ENCODE results near the gene BBLN. TPM values are rescaled to one million over a fixed set of nuclear protein-coding genes. Genes with fewer than 3 reads are reported as not detected.
A peak's percentile ranks its signal among the peaks of the same experiment; 100 is the strongest.

BBLN gene
- total RNA-seq, 1 experiment from 2014 or later: 33.6 TPM

DNA sequence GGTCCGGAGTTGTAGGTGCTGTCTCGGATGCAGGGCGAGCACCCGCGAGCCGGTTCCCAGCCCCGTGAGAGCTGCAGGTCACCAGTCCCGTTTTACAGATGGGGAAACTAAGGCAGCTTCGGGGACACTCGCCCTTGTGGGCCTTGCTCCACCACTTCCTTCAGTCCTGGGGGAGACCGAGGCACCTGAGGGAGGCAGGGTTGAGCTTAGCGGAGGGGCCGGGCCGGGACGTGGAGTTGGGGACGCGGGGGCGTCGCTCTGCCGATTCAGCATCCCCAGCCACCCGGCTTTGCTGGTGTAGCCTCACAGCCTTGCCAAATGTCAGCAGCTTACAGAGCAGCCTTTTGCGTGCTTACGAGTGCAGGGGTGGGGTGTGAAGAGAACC is 530 bp downstream of the BBLN start:
- H3K27ac ChIP-seq: peak overlapping the region; percentile 24; the same call in 1 of the 2 replicates
- peaks cover 25% of the 10 kb centered on the region for H3K36me3 ChIP-seq
- H3K9me3 ChIP-seq (replicated peaks): no peaks in the 10 kb centered on the region
- DNase-seq: peak; percentile 36 to 47
- H3K4me1 ChIP-seq: no peaks in the 10 kb centered on the region; the same call in 1 of the 2 replicates
- no peaks in the 10 kb centered on the region for H3K27me3 ChIP-seq
- H3K4me3 ChIP-seq: peak overlapping the region; percentile 85

- no peak overlapping the region for H3K4me3 ChIP-seq
- DNase-seq: no peak
- H3K36me3 ChIP-seq: peaks cover 32% of the 10 kb centered on the region
- H3K27ac ChIP-seq: no peak overlapping the region
- no peaks in the 10 kb centered on the region for H3K9me3 ChIP-seq (replicated peaks)
- no peaks in the 10 kb centered on the region for H3K27me3 ChIP-seq
- H3K4me1 ChIP-seq: no peaks in the 10 kb centered on the region; the same call in 1 of the 2 replicates
Observed at GRCh38 chr9:128161215-128161902, 1.3 kb downstream of the BBLN start.

- Histone ChIP-seq H3K9me3 (replicated peaks) (no peaks in the 10 kb centered on the region), H3K27ac (no peak overlapping the region), H3K4me3 (no peak overlapping the region), H3K27me3 (no peaks in the 10 kb centered on the region), H3K4me1 (no peaks in the 10 kb centered on the region; the same call in 1 of the 2 replicates), H3K36me3 (peaks cover 43% of the 10 kb centered on the region)
- DNase-seq: no peak
Observed at GRCh38 chr9:128162215-128163026, 2.4 kb downstream of the BBLN start.

GRCh38 chr9:128163027-128163515 is 3.0 kb downstream of the BBLN start:
- Histone ChIP-seq H3K4me3 (no peak overlapping the region), H3K27me3 (no peaks in the 10 kb centered on the region), H3K4me1 (no peaks in the 10 kb centered on the region; the same call in 1 of the 2 replicates), H3K36me3 (peaks cover 50% of the 10 kb centered on the region), H3K9me3 (replicated peaks) (no peaks in the 10 kb centered on the region), H3K27ac (no peak overlapping the region)
- DNase-seq: no peak

DNA sequence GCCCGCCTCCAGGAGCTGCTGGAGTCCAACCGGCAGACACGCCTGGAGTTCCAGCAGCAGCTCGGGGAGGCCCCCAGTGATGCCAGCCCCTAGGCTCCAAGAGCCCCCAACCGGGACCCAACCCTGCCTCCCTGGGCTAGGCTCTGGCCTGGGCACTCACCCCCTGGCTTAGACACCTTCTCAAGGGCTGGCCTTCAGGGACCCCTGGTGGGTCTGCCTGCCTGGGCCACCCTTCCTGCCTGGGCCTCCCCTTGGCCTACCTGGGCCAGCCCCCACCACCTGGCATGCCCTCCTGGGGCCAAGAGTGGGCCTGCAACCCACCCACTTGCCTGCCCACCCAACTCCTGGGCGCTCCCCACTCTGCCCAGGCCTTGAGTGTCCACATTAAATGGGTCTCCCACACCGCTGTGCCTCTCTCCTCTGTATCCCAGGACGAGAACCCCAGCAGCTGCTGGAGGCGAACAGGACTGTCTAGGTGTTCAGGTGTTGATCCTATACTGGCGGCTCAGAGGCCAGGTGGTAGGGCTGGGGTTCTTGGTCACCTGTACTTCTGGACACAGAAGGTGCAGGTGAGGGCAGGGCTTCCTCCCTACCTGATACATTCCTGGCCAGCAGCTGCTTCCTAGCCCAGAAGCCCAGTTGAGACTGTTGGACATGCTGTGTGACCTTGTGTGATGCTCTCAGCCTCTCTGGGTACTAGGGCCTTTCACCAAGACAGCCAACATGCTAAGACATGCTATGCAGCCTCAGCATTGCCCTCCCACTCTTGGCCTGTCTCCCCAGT is 3.6 kb downstream of the BBLN start:
- Histone ChIP-seq H3K36me3 (peaks cover 56% of the 10 kb centered on the region), H3K27ac (no peak overlapping the region), H3K9me3 (replicated peaks) (no peaks in the 10 kb centered on the region), H3K4me1 (no peaks in the 10 kb centered on the region; the same call in 1 of the 2 replicates), H3K4me3 (no peak overlapping the region), H3K27me3 (no peaks in the 10 kb centered on the region)
- DNase-seq: no peak

DNA sequence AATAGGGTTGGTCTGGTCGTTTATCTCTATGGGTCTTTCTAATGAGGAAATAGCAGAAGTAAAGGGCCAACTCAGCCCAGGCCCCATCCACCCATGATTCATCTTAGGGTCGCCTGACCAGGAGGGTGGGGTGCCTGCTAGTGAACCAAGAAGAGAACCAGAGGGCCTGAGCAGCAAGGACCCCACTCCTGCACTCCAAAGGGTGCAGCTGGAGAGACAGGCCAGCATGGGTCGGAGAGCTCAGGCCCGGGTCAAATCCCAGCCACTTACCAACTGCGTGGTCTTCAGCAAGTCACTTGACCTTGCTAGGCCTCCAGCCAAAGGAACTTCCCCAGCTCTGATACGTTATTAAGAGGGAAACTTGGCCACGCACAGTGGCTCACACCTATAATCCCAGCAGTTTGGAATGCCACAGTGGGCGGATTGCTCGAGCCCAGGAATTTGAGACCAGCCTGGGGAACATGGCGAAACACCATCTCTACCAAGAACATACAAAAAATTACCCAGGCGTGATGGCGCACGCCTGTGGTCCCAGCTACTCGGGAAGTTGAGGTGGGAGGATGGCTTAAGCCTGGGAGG is 4.3 kb downstream of the BBLN start:
- Histone ChIP-seq H3K36me3 (peaks cover 62% of the 10 kb centered on the region), H3K27ac (no peak overlapping the region), H3K9me3 (replicated peaks) (no peaks in the 10 kb centered on the region), H3K27me3 (no peaks in the 10 kb centered on the region), H3K4me3 (no peak overlapping the region), H3K4me1 (no peaks in the 10 kb centered on the region; the same call in 1 of the 2 replicates)
- no peak for DNase-seq

DNA sequence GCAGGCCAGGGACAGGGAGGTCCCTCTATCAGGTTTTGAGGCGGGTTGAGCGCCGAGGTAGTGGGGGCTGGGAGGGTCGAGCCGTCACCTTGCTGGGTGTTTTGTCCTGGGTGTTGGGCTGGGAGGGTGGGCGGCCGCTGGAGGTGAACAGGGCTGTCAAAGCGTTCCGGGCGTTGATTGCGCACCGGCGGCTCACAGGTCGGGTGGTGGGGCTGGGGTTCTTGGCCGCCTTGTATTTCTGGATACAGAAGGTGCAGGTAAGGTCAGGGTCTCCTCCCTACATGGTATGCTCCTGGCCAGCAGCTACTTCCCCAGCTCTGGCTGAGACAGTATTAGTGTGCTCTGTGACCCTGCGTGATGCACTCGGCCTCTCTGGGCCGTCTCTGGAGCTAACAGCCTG is 6.1 kb downstream of the BBLN start:
- H3K36me3 ChIP-seq: peaks cover 77% of the 10 kb centered on the region
- no peaks in the 10 kb centered on the region for H3K9me3 ChIP-seq (replicated peaks)
- DNase-seq: no peak
- no peak overlapping the region for H3K27ac ChIP-seq
- H3K4me1 ChIP-seq: no peaks in the 10 kb centered on the region
- no peak overlapping the region for H3K4me3 ChIP-seq
- no peaks in the 10 kb centered on the region for H3K27me3 ChIP-seq

DNA sequence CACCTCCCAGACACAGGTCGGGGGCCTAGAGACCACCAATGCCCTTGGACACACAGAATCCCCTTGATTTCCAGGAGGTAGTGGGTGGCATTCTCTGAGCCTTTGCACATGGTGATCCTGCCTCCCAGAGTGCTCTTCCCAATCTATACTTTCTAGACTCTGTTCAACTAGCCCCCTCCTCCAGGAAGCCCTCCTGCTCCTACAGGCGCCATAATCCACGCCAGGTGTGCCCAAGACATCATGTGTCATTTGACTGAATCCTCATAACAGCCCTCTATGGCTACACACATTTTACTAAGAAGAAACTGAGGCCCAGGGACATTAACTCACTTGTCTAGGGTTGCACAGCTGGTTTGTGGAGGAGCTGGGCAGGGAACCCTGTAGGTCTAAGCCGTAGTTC is 7.1 kb downstream of the BBLN start:
- peaks cover 77% of the 10 kb centered on the region for H3K36me3 ChIP-seq
- H3K27ac ChIP-seq: no peak overlapping the region
- DNase-seq: no peak
- H3K4me3 ChIP-seq: no peak overlapping the region
- H3K4me1 ChIP-seq: no peaks in the 10 kb centered on the region
- H3K27me3 ChIP-seq: no peaks in the 10 kb centered on the region
- no peaks in the 10 kb centered on the region for H3K9me3 ChIP-seq (replicated peaks)

GRCh38 chr9:128168731-128169308 is 8.8 kb downstream of the BBLN start:
- peaks cover 69% of the 10 kb centered on the region for H3K36me3 ChIP-seq
- no peak overlapping the region for H3K27ac ChIP-seq
- H3K27me3 ChIP-seq: no peaks in the 10 kb centered on the region
- no peak overlapping the region for H3K4me3 ChIP-seq
- no peak for DNase-seq
- no peaks in the 10 kb centered on the region for H3K9me3 ChIP-seq (replicated peaks)
- H3K4me1 ChIP-seq: no peaks in the 10 kb centered on the region

GRCh38 chr9:128169492-128169891 is 9.4 kb downstream of the BBLN start:
- Histone ChIP-seq H3K4me1 (no peaks in the 10 kb centered on the region), H3K36me3 (peaks cover 64% of the 10 kb centered on the region), H3K27ac (no peak overlapping the region), H3K27me3 (no peaks in the 10 kb centered on the region), H3K9me3 (replicated peaks) (no peaks in the 10 kb centered on the region), H3K4me3 (no peak overlapping the region)
- DNase-seq: no peak

- DNase-seq: no peak
- H3K27ac ChIP-seq: no peak overlapping the region
Observed at GRCh38 chr9:128169925-128170324, 9.9 kb downstream of the BBLN start.

DNA sequence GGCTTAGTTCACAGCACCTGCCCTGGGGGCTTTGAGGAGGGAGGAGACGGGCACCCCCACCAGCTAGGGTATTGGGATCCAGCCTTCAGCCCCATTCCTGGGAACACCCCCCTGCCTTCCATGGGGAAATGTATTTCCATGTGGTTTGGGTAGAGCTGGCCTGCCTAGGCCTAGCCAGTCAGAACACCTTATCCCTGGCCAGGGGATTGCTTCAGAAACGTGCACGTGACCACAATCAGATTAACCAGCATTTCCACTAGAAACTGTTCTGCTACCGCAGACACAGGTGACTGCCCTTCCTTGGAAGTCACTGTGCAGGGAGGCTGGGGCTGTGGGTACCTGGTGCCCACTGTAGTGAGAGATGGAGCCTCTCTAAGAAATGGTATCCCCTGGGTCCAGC is 14.0 kb downstream of the BBLN start:
- Histone ChIP-seq H3K4me1 (no peaks in the 10 kb centered on the region), H3K27ac (no peak overlapping the region), H3K4me3 (no peak overlapping the region), H3K36me3 (peaks cover 55% of the 10 kb centered on the region), H3K27me3 (no peaks in the 10 kb centered on the region), H3K9me3 (replicated peaks) (no peaks in the 10 kb centered on the region)
- no peak for DNase-seq

More at GRCh38 chr9:128169925-128170324, 9.9 kb downstream of the BBLN start:
- no peak overlapping the region for H3K4me3 ChIP-seq
- no peaks in the 10 kb centered on the region for H3K9me3 ChIP-seq (replicated peaks)
- no peaks in the 10 kb centered on the region for H3K4me1 ChIP-seq
- H3K36me3 ChIP-seq: peaks cover 59% of the 10 kb centered on the region
- no peaks in the 10 kb centered on the region for H3K27me3 ChIP-seq

DNA sequence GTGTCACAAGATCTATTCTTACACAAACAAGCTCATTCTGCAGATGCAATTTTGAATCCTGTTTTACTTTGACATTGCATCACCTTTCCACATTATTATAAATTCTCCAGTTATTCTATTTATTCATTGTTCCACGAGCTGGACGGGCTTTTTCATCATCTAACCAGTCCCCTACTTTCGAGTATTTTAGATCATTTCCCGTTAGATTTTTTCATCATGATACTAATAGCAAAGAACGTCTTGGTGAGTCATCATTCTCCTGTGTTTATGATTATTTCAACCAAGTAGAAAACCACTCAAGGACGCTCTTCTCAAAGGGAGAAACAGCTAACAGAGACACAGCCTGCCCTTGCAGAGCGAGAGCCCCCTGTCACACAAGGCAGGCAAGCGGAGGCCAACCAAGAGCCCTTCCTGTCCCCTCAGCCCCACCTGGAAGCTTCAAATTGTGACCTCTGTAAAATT is 15.1 kb downstream of the BBLN start:
- no peak for DNase-seq
- H3K4me1 ChIP-seq: no peaks in the 10 kb centered on the region
- no peaks in the 10 kb centered on the region for H3K27me3 ChIP-seq
- H3K4me3 ChIP-seq: no peak overlapping the region
- H3K9me3 ChIP-seq (replicated peaks): no peaks in the 10 kb centered on the region
- H3K36me3 ChIP-seq: peaks cover 56% of the 10 kb centered on the region
- no peak overlapping the region for H3K27ac ChIP-seq

GRCh38 chr9:128175726-128176125 is 15.7 kb downstream of the BBLN start:
- Histone ChIP-seq H3K4me1 (no peaks in the 10 kb centered on the region), H3K4me3 (no peak overlapping the region), H3K27ac (no peak overlapping the region), H3K27me3 (no peaks in the 10 kb centered on the region), H3K36me3 (peaks cover 57% of the 10 kb centered on the region), H3K9me3 (replicated peaks) (no peaks in the 10 kb centered on the region)
- no peak for DNase-seq
